ENCODE results near the gene DUSP22. TPM values are rescaled to one million over a fixed set of nuclear protein-coding genes. Genes with fewer than 3 reads are reported as not detected.

The DUSP22 gene
- total RNA-seq, 2 donors from 2014 or later = 20.5 to 24.5 TPM

- intact Hi-C loops (cut with DNase I) = no loop called here
- Histone ChIP-seq H3K9me3 (no peaks in the 10 kb centered on the region), H3K4me3 (no peak overlapping the region), H3K9ac (ENCODE audit: low read depth in 2 of 2, low read length in 2 of 2) (no peak overlapping the region), H3K4me1 (no peaks in the 10 kb centered on the region), H3K36me3 (no peaks in the 10 kb centered on the region), H3K27ac (no peak overlapping the region), H3K27me3 (no peaks in the 10 kb centered on the region)
- TF ChIP-seq, protein P1, sequence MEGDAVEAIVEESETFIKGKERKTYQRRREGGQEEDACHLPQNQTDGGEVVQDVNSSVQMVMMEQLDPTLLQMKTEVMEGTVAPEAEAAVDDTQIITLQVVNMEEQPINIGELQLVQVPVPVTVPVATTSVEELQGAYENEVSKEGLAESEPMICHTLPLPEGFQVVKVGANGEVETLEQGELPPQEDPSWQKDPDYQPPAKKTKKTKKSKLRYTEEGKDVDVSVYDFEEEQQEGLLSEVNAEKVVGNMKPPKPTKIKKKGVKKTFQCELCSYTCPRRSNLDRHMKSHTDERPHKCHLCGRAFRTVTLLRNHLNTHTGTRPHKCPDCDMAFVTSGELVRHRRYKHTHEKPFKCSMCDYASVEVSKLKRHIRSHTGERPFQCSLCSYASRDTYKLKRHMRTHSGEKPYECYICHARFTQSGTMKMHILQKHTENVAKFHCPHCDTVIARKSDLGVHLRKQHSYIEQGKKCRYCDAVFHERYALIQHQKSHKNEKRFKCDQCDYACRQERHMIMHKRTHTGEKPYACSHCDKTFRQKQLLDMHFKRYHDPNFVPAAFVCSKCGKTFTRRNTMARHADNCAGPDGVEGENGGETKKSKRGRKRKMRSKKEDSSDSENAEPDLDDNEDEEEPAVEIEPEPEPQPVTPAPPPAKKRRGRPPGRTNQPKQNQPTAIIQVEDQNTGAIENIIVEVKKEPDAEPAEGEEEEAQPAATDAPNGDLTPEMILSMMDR (IDR thresholded peaks at IDR 0.05) = no peak
- no peak for DNase-seq
Observed at GRCh38 chr6:299104-299980, 7.1 kb downstream of the DUSP22 start.

DNA sequence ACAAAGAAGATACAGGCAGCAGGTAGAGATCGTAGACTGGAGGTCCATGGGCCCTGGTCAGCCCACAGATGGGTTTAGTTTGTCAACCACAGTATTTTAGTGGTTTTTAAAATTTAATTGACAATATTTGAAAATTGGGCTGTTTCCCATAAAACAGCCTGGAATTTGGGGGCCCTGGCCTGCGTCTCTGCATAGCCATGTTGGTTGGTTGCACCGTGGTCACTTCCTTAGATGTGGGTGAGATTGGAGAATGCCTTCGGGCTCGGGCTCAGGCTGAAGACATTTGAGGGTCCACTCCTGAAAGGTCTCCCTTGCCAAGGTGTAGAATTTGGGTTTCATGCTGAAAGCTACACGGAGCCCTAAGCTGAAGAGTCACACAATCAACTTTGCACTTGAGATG, 7.7 kb downstream of the DUSP22 start:
- no peak for DNase-seq
- H3K9ac ChIP-seq (ENCODE audit: low read depth in 2 of 2, low read length in 2 of 2) = no peak overlapping the region
- H3K4me3 ChIP-seq = no peak overlapping the region
- intact Hi-C loops (cut with DNase I) = no loop called here
- no peaks in the 10 kb centered on the region for H3K27me3 ChIP-seq
- H3K9me3 ChIP-seq = no peaks in the 10 kb centered on the region
- no peaks in the 10 kb centered on the region for H3K4me1 ChIP-seq
- no peaks in the 10 kb centered on the region for H3K36me3 ChIP-seq
- no peak overlapping the region for H3K27ac ChIP-seq
- TF ChIP-seq, protein P1 (IDR thresholded peaks at IDR 0.05) = no peak

DNA sequence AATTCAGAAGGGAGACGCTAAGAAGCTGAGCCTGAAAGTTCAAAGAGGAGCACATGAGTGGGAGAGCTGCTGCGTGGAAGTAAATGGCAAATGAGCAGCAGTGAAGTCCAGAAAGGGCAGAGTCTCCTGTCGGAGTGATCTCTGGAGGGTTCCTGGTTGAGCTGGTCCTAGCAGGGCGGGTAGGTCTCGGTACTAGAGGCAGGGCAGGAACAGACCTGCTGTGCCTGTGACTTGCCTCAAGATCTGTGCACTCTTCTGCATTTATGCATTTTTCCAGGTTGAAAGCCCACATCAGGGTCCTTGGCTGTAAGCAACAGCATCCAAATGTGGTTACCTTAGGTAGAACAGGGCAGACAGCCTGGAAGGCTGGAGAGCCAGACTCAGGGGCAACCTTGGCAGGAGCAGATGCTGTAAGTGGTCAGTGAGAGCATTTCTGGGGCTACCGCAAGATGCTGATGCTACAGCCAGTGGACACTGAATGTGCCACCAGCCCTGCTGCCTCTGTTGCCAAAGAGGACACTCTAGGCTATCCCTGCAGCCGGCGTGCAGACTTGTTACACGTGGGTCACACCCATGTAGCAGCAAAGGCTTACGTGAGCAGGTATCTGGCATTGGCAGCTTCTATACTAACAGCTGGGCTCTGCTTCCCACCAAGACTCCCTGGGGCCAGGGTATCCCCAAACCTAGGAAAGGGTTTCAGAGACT, 8.4 kb downstream of the DUSP22 start:
- no peaks in the 10 kb centered on the region for H3K4me1 ChIP-seq
- intact Hi-C loops (cut with DNase I) = no loop called here

DNA sequence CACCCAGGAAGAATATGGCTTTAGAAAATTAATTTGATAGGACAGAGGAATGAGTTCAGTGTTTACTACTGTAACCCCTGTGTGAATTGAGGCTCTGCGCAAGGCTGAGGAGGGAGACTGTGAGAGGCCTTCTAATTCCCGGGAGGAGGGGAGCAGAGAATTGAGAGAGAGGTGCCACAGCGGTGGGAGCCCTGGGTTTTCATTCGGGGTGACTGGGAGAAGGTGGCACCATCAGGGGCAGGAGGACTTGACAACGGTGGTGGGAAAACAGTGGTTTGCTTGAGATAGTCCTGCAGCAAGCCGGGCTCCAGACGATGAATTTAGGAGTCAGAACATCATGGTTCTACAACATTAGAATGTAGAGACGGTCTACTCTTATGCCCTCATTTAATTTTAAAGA, 9.2 kb downstream of the DUSP22 start:
- Histone ChIP-seq H3K4me1 (no peaks in the 10 kb centered on the region), H3K27me3 (no peaks in the 10 kb centered on the region), H3K9me3 (no peaks in the 10 kb centered on the region), H3K4me3 (no peak overlapping the region), H3K27ac (no peak overlapping the region), H3K9ac (ENCODE audit: low read depth in 2 of 2, low read length in 2 of 2) (no peak overlapping the region), H3K36me3 (no peaks in the 10 kb centered on the region)
- intact Hi-C loops (cut with DNase I) = no loop called here
- TF ChIP-seq, protein P1 (IDR thresholded peaks at IDR 0.05) = no peak
- DNase-seq = no peak

More for the DNA sequence above, 8.4 kb downstream of the DUSP22 start:
- no peak overlapping the region for H3K27ac ChIP-seq
- H3K36me3 ChIP-seq = no peaks in the 10 kb centered on the region
- no peak overlapping the region for H3K4me3 ChIP-seq
- H3K9me3 ChIP-seq = no peaks in the 10 kb centered on the region
- no peaks in the 10 kb centered on the region for H3K27me3 ChIP-seq
- DNase-seq = no peak
- H3K9ac ChIP-seq (ENCODE audit: low read depth in 2 of 2, low read length in 2 of 2) = no peak overlapping the region
- TF ChIP-seq, protein P1 (IDR thresholded peaks at IDR 0.05) = no peak

DNA sequence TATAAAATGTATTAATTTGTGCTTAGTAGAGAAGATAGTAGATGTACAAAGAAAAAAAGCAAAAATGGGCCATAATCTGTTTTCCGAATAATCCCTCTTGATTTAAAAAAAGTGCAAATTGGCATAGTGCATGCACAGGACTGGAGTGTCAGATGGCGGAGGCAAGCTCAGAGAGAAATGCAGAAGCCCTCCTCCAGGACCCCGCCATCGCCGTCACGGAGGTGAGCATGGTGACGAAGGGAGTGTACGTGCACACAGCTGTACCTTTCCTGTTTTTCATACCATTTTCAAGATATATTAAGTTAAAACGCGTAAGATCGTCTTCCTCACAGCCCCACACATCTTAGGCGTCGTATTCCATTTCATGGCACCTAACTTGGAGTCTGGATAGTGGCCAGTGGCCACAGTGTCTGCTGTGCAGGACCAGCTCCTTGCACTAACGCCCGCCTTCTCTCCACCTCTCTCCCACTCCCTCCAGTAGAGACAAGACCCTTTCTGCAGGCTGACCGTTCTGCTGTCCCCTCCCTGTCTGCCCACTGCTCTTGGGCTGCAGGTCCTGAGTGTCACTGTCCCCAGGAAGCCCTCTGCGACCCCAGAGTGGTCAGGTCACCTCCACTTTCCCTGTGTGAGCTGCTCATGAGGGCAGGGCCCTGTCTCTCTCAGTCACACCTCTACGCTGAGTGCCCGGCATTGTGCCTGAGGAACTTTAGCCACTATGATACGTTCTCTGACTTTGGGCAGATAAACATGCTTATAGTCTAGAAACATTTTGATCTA, 9.8 kb downstream of the DUSP22 start:
- no peak overlapping the region for H3K27ac ChIP-seq
- TF ChIP-seq, protein P1 (IDR thresholded peaks at IDR 0.05) = no peak
- DNase-seq = no peak
- H3K9me3 ChIP-seq = no peaks in the 10 kb centered on the region
- no peaks in the 10 kb centered on the region for H3K36me3 ChIP-seq
- intact Hi-C loops (cut with DNase I) = no loop called here
- no peaks in the 10 kb centered on the region for H3K27me3 ChIP-seq
- no peaks in the 10 kb centered on the region for H3K4me1 ChIP-seq
- H3K4me3 ChIP-seq = no peak overlapping the region
- H3K9ac ChIP-seq (ENCODE audit: low read depth in 2 of 2, low read length in 2 of 2) = no peak overlapping the region

Data from colonic mucosa (tissue), 4 donors.